ENCODE data around the gene MYL10.
"Not testable (repeated sequence)": the region's sequence is repeated elsewhere in the genome, so short reads cannot be mapped to it uniquely, and the experiment has no call there.

The MYL10 gene

DNA sequence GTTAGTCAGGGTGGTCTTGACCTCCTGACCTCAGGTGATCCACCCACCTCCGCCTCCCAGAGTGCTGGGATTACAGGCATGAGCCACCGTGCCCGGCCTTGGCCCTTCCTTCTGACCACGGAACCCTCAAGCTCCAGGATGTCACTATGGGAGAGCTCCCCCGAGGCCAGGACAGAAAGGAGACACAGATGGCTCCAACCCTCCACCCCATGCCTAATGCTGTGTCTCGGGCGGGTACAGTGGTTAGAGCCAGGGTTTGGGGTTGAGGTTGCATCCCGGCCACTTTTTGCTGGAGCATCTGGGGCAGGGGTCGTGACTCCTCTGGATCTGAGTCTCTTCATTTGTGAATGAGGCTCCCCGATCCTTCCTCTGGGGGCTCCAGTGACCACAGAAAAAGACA, 8.1 kb downstream of the MYL10 start:
- in situ Hi-C loops (cut with MboI; ENCODE audit: low sequenced_read_pairs): no loop called here

DNA sequence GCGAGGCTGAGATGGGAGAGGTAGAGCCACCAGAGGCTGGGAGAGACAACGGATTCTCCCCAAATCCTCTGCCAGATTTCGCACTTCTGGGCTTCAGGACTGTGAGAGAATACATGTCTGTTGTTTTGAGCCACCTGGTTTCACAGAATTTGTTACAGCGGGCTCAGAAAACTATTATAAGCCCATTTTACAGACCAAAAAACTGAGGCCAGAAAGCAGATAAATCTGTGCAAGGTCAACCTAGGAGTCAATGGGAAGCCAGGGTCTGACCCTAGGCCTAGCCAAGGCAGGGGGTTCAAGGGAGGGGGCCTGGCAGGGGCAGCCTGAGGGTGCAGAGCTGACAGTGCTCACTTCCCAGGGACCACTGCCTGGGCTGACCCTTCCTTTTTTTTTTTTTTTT, 8.7 kb downstream of the MYL10 start:
- in situ Hi-C loops (cut with MboI; ENCODE audit: low sequenced_read_pairs): no loop called here

DNA sequence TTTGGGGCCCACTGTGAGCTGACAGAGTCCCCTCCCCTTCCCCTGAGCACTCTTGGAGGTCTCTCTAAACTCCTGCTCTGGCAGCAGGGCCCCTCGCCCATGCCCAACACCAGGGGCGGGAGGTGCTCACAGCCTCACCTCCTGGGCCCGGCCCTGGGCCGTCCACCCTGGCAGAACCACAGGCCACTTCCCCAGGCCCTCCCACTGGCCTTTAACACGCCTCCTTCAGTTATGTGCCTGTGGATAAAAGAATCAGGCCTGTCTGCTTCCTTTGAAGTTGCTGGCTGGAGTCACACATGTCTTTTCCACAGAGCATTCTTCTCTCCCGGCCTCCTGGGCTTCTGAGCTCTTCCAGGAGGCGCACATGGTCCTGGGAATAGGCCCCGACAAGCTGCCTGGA, 10.2 kb downstream of the MYL10 start:
- in situ Hi-C loops (cut with MboI; ENCODE audit: low sequenced_read_pairs): no loop called here

DNA sequence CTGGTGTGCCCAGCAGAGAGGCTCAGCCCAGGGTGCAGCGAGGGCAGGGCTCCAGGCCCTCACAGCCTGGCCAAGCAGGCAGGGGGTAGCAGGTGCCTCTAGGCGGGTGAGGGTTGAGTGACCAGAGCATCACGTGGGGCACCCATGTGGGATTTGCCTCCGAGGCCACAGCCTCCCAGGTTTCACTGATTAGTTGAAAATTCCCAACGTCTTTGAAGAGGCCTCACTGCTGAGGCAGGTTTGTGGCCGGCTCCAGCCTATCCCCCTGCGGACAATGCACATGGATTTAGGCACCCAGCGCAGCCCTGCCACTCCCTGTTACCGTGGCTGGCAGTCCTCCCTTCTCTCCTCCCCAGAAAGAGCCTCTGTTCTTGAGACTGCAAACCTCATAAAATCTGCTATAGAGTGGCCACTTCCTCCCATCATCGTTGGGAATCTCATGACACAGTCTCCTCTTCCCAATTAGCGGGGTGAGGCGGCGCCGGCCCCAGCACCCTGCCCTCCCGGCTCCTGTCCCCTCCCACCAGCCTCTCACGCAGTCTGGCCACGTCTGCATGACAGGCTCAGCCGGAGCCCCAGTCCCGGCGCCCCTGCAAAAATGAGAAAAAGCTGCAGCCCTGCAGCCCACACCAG, 10.8 kb downstream of the MYL10 start:
- in situ Hi-C loops (cut with MboI; ENCODE audit: low sequenced_read_pairs): no loop called here

DNA sequence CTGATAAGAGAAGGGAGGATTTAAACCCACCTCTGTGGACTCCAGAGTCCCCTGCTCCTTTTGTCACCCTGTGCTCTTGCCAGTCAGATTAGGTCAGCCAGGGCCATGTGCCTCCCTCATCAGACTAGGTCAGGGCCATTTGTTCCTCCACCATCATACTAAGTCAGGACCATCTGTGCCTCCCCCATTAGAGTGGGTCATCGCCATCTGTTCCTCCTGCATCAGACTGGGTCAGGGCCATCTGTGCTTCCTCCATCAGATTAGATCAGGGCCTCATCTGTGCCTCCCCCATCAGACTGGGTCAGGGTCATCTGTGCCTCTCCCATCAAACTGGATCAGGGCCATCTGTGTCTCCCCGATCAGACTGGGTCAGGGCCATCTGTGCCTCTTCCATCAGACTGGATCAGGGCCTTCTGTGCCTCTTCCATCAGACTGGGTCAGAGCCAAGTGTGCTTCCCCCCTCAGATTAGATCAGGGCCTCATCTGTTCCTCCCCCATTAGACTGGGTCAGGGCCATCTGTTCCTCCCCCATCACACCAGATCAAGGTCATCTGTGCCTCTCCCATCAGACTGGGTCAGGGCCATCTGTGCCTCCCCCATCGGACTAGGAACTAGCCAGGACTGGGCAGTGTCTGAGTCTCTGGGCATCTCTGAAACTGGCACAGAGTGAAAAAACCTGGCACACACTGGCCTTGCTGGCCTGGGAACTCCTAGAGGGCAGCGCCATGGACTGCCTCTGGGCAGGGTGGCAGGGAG, 11.5 kb downstream of the MYL10 start:
- in situ Hi-C loops (cut with MboI; ENCODE audit: low sequenced_read_pairs): no loop called here

DNA sequence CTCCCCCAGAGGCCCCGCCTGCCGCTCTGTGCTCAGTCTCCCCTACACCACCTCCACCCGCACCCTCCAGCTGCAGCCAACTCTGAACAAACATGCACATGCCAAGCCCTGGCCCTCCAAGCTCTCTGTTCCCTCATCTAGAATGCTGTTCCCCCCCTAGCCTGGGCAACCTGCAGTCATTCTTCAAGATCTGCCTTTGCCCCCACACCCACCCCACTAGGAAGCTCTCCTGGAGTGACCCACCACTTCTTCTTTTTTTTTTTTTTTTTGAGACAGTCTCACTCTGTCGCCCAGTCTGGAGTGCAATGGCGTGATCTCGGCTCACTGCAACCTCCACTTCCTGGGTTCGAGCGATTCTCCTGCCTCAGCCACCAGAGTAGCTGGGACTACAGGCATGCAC, 13.7 kb downstream of the MYL10 start:
- in situ Hi-C loops (cut with MboI; ENCODE audit: low sequenced_read_pairs): no loop called here

DNA sequence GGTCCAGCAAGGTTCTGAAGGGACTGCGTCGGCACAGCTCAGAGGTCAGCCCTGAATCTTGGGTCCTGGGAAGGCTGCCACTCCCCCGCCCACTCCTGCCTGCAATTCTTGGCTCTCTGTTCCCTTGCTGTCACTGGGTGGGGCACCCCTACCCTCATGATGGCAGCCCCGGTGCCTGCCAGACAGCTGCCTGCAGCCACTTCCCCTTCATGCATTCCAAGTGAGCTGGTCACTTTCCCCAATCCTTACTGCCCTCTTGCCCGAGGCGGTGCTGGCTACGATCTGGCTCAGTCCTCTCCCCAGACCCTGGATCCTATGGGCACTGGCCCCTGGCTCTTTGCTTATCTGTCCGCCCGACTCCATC, 14.2 kb downstream of the MYL10 start:
- in situ Hi-C loops (cut with MboI; ENCODE audit: low sequenced_read_pairs): no loop called here

DNA sequence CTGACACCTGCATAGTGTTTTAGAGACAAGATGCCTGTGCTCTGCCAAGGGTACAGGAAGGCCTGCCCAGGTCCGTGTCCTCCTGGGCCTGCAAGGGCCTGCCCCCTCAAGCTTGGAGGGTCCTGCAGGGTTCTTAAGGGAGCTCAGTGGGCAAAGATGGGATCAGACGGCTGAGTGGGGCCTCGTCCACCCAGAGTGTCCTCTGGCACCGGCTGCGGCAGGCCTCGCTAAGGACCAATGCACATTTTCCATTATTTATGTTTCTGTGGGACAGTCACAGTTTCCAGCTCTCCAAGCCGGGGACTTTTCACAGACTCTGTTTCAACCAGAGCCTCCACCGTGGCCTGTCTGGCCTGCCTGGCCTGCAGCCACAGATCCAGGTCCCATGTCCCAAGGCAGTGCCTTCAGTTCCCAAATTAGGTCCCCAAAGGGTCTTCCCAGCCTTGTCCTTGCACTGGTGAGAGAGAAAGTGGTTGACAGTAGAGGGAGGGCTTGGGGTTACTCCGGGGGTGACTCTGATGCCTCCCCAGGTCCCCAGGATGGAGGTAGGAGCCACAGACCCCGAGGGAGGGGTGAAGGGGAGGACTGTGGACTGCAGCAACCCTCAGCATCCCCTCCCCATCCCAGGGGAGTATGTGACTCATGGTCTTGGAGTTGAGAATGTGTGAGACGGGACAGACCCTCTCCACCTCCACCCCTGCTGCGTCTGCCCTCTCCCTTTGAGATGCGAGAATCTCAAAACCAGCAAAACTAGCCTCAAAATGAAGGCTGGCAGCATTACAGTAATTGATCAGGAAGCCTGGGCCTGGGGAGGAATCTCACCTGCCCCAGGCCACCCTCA, 14.8 kb downstream of the MYL10 start:
- in situ Hi-C loops (cut with MboI; ENCODE audit: low sequenced_read_pairs): no loop called here

DNA sequence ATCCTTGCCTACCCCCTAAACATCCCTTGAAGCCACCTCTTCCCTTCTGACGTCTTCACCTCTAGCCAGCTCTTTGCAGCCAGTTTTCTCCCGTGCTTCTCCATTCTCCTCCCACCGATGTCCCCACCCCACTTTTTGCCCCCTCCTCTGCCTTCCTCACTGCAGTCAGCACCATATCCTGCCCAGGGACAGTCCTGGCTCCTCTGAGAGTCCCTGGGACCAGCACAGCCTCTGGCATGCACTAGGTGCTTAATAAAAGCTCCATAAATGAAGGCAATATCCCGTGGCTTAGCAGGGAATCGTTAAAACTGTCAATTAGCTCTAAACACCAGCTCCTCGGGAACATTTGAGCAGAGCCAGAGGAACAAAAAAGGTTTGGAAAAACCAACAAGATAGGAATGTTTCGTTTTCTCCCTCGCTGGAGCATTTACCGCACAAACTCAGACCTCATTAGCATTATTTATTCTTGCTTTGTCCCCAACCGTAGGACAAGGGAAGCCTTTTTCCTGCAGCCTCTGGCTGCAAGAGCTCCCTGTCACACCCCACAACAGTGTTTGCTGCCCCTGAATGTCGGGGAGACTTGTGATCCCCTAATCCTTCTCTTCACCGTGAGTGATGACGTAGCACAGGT, 16.1 kb downstream of the MYL10 start:
- in situ Hi-C loops (cut with MboI; ENCODE audit: low sequenced_read_pairs): no loop called here

DNA sequence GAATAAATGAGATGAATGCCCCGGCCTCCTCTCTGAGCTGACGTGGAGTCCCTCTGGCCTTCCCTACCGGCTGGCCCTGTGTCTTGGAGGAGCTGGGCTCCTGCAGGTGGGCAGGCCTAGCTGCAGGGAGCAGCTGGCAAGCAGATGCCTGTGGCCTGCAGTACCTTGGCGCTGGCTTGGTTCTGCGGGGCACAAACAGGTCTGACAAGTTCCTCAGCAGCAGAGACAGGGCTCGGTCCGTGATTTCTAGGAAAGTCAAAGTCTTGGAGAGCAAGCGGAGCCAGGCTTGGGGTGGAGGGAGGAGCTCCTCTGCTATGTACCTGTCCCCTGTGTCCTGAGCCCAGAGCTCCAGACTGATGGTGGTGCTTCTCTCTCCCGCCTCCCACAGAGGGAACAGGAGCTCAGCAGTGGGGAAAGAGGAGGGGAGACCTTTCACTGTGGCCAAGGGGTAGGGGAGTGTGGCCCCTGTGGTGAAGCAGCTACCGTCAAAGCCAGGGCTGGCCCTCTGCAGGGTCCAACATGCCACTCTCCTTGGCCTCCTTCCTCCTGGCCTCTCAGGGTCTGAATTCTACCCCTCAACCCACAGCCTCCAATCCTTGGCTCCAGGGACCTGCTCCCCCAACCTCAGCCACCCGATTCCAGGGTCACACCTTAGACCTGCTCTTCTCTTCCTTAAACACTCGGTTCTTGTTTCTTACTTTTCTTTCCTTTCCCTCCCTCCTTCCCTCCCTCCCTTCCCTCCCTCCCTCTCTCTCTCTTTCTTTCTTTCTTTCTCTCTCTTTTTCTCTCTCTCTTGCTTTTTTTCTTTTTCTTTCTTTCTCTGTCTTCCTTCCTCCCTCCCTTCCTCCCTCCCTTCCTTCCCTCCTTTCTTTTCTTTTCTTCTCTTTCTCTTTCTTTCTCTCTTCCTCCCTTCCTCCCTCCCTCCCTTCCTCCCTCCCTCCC, 20.1 kb downstream of the MYL10 start:
- in situ Hi-C loops (cut with MboI; ENCODE audit: low sequenced_read_pairs): no loop called here

DNA sequence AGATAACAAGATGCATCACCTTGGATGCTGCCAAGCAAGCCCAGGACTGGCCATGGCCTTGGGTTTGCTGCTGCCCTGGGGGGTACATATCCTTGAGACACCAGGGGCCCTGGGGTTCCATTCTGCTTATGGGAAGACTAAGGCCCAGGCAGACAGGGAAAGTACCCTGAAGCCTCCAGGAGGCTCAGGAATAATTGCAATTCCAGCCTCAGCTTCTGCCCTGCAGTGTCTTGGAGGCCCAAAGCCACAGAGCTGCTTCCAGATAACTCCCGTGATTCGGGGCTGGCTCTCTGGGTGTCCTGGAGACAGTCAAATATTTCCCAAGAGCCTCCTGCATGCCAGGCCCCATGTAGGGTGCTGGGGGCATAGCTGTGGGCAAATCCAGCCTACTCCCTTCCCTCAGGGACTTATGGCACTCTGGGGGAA, 22.6 kb downstream of the MYL10 start:
- in situ Hi-C loops (cut with MboI; ENCODE audit: low sequenced_read_pairs): no loop called here

DNA sequence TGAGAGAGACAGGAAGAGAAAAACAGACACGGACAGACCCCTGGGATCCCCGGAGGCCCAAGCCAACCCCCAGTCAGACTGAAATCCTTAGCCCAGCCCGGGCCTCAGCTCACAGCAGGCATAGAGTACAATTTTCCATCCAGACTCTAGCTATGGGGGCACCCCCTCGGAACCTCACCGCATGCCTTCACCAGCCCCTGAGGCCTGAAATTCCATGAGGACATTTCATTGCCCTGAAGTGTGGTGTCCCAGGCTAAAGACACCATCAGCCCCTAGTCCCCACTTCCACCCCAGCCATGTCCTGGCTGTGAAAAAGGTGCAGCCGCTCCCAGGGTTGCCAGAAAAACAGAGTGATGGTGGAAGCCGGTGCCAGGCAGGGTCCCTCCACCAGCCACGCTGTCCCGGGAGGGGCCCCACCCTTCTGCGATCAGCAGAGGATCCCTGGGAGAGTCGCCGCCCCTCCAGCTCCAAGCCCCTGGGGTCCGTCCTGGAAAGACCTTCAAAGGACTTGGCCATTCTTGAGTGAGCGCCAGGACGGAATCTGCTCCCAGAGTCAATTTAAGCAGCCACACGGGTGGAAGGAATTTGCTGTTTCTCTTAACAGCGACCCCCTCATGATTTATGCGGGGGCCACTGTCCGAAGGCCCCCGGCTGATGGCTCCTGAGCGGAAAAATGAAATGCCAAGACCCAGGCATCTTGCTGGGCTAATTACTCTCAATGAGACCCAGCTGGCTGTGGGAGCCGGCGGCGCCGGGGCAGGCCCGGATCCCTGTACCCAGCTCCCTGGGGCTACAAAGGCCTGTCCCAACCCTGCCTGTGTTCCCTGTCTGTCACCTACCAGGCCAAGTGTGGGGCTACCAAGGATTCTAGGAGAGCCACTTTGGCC, 23.2 kb downstream of the MYL10 start:
- in situ Hi-C loops (cut with MboI; ENCODE audit: low sequenced_read_pairs): no loop called here

DNA sequence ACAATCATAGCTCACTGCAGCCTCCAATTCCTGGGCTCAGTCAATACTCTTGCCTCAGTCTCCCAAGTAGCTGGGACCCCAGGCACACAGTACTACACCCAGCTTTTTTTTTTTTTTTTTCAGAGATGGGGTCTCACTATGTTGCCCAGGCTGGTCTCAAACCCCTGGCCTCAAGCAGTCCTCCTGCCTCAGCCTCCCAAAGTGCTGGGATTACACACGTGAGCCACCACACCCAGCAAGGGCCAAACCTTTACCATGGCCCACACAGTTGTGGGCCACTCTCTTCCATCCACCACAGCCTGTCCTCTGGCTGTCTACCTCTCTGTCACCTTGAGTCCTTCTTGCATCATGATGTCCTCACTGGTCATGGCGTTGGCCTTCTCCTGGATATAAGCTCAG, 24.2 kb downstream of the MYL10 start:
- in situ Hi-C loops (cut with MboI; ENCODE audit: low sequenced_read_pairs): not testable (repeated sequence)

DNA sequence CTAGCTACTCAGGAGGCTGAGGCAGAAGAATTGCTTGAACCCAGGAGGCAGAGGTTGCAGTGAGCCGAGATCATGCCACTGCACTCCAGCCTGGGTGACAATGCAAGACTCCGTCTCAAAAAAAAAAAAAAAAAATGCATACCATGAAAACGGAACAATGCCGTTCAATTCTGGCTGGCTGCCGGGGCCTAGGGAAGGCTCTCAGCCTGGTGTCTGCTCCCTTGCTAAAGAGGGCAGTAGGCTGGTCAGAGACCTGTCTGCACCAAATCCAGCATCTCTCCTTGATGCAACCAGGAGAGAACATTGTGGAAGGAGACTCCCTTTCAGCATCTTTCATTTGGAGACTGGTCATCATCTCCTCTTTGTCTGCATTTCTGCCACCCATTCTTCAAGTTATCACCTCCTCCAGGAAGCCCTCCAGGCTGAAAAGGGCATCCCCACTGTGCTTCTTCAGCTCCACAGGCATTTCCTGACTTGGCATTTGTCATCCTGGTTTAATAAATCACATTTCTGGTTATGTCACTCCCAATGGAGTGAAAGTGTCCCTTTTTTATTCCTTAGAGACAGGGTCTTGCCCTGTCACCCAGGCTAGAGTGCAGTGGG, 24.7 kb downstream of the MYL10 start:
- in situ Hi-C loops (cut with MboI; ENCODE audit: low sequenced_read_pairs): no loop called here

DNA sequence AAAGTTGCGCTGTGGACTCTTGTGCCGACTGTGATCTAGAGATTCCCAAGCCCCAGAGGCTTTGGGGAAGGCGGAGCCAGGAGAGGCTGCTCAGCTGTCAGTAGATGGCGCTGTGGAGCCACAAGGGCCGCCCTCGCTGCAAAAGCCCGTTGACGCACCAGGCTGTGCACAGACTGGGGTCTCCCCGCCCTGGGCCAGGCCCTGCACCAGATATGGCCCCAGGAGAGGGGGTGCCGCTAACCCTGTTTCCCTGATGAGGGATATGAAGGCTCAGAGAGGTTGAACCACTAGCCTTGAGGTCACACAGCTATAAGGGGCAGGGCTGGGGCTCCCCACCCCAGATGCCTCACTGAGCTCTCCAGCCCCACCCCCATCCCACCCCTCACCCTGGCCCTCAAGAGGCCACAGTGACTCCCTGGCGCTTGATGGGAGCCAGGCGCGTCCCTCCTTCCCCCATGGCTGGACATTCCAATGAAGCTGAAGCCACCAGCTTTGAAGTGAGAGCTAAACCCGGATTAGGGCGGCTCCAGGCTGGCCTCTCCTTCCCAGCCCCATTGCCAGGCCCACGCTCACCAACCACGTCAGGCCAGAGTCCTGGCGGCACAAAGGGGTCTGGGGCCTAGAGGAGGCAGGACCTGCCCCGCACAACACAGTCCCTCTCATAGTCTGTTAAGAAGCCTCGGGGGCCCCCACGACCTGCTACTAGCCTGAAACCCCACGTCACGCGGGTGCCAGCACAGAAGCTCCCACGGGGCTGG, 26.4 kb downstream of the MYL10 start:
- in situ Hi-C loops (cut with MboI; ENCODE audit: low sequenced_read_pairs): no loop called here

DNA sequence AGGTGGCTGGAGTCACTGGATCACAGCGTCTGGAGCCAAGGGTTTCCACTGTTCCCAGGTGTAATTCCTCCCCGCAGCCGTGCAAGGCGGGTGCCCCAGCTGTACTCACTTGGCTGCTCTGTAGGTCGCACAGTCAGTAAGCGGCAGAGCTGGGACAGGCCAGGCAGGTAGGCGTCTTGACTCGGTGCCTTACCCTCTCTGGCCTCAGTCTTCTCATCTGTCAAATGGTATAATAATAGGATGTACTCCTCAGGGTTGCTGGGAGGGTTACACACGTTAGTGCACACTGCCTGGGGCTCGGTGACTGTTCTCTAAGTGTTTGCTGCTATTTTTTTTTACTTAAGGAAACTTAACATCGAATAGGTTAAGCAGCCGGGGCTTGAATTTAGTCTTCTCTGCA, 27.0 kb downstream of the MYL10 start:
- in situ Hi-C loops (cut with MboI; ENCODE audit: low sequenced_read_pairs): no loop called here

DNA sequence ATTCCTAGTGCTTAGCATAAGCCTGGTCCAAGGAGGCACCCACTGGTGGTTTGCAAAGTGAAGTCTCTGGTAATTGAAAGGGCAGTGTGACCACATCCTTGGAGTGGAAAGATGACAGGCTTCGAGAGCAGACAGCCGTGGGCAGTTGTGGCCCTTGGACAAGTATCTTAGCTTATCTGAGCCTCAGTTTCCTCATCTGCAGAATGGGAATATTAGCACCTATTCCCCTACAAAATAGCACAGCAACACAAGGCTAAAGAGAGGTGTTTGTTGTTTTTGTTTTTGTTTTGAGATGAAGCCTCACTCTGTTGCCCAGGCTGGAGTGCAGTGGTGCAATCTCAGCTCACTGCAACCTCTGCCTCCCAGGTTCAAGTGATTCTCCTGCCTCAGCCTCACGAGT, 29.3 kb downstream of the MYL10 start:
- in situ Hi-C loops (cut with MboI; ENCODE audit: low sequenced_read_pairs): no loop called here

Measured in HL-60/S4 (cell line).